ENCODE data around the gene CTCFL.

The CTCFL gene

GRCh38 chr20:57524511-57525176, at the start of gene CTCFL:
CTCFL (minus strand) TSS chr20:57525140; CDS start chr20:57524205, 935 bp downstream.
- no peak within 1 kb of the TSS for H2AFZ ChIP-seq (ENCODE audit: low read depth, low read length)
- peaks cover 18% of the 10 kb centered on the region for H3K27me3 ChIP-seq (ENCODE audit: insufficient read depth, low read length, poor library complexity)
- no peak within 1 kb of the TSS for H3K9ac ChIP-seq (ENCODE audit: low read depth, low read length)
- ATAC-seq (ENCODE audit: insufficient read depth, low read depth) (no peak), DNase-seq (no peak)
- no peak within 1 kb of the TSS for H3K27ac ChIP-seq (ENCODE audit: low read length)
- H3K9me3 ChIP-seq (ENCODE audit: insufficient read depth, low read length, severe bottlenecking) = no peaks in the 10 kb centered on the region
- H4K20me1 ChIP-seq (ENCODE audit: insufficient read depth, low read length) = no peaks in the 10 kb centered on the region
- H3K4me1 ChIP-seq (ENCODE audit: insufficient read depth, low read length) = no peaks in the 10 kb centered on the region
- no peaks in the 10 kb centered on the region for H3K36me3 ChIP-seq (ENCODE audit: insufficient read depth, low read length)
- no peaks in the 10 kb centered on the region for H3K79me2 ChIP-seq (ENCODE audit: insufficient read depth, low read length)
- no peak within 1 kb of the TSS for H3K4me2 ChIP-seq (ENCODE audit: insufficient read depth, low read length)
- TF ChIP-seq EZH2 (IDR thresholded peaks at IDR 0.05; ENCODE audit: borderline replicate concordance, low read depth, low read length, severe bottlenecking) = no peak
- H3K4me3 ChIP-seq (ENCODE audit: low read depth in 1 of 2, low read length in 2 of 2) = no peak within 1 kb of the TSS

GRCh38 chr20:57573894-57574293, 49.0 kb upstream of the CTCFL start:
- H3K9ac ChIP-seq (ENCODE audit: low read depth, low read length) = no peak overlapping the region
- peaks cover 41% of the 10 kb centered on the region for H3K27me3 ChIP-seq (ENCODE audit: insufficient read depth, low read length, poor library complexity)
- H3K9me3 ChIP-seq (ENCODE audit: insufficient read depth, low read length, severe bottlenecking) = no peaks in the 10 kb centered on the region
- ATAC-seq (ENCODE audit: insufficient read depth, low read depth) (no peak; the same call in 2 of the 3 replicates), DNase-seq (peak; percentile 20)
- no peaks in the 10 kb centered on the region for H3K79me2 ChIP-seq (ENCODE audit: insufficient read depth, low read length)
- H3K4me2 ChIP-seq (ENCODE audit: insufficient read depth, low read length) = no peak overlapping the region
- no peak overlapping the region for H3K4me3 ChIP-seq (ENCODE audit: low read depth in 1 of 2, low read length in 2 of 2)
- no peak overlapping the region for H3K27ac ChIP-seq (ENCODE audit: low read length)
- H3K4me1 ChIP-seq (ENCODE audit: insufficient read depth, low read length) = no peaks in the 10 kb centered on the region
- no peaks in the 10 kb centered on the region for H3K36me3 ChIP-seq (ENCODE audit: insufficient read depth, low read length)
- H4K20me1 ChIP-seq (ENCODE audit: insufficient read depth, low read length) = peaks cover 15% of the 10 kb centered on the region
- no peak overlapping the region for H2AFZ ChIP-seq (ENCODE audit: low read depth, low read length)
- TF ChIP-seq EZH2 (IDR thresholded peaks at IDR 0.05; ENCODE audit: borderline replicate concordance, low read depth, low read length, severe bottlenecking) (no peak), CTCF (IDR thresholded peaks at IDR 0.05; ENCODE audit: borderline replicate concordance, extremely low read depth, low read length, poor library complexity, severe bottlenecking) (peak; percentile 56)

- peaks cover 42% of the 10 kb centered on the region for H3K27me3 ChIP-seq (ENCODE audit: insufficient read depth, low read length, poor library complexity)
Observed at GRCh38 chr20:57573242-57573641, 48.3 kb upstream of the CTCFL start.

More at GRCh38 chr20:57573242-57573641, 48.3 kb upstream of the CTCFL start:
- Histone ChIP-seq H2AFZ (ENCODE audit: low read depth, low read length) (no peak overlapping the region), H3K27ac (ENCODE audit: low read length) (no peak overlapping the region), H3K9me3 (ENCODE audit: insufficient read depth, low read length, severe bottlenecking) (no peaks in the 10 kb centered on the region), H3K9ac (ENCODE audit: low read depth, low read length) (no peak overlapping the region), H3K36me3 (ENCODE audit: insufficient read depth, low read length) (no peaks in the 10 kb centered on the region), H4K20me1 (ENCODE audit: insufficient read depth, low read length) (peaks cover 19% of the 10 kb centered on the region), H3K79me2 (ENCODE audit: insufficient read depth, low read length) (no peaks in the 10 kb centered on the region), H3K4me1 (ENCODE audit: insufficient read depth, low read length) (no peaks in the 10 kb centered on the region), H3K4me3 (ENCODE audit: low read depth in 1 of 2, low read length in 2 of 2) (no peak overlapping the region), H3K4me2 (ENCODE audit: insufficient read depth, low read length) (no peak overlapping the region)
- ATAC-seq (ENCODE audit: insufficient read depth, low read depth) (no peak), DNase-seq (no peak)
- TF ChIP-seq CTCF (IDR thresholded peaks at IDR 0.05; ENCODE audit: borderline replicate concordance, extremely low read depth, low read length, poor library complexity, severe bottlenecking) (no peak), EZH2 (IDR thresholded peaks at IDR 0.05; ENCODE audit: borderline replicate concordance, low read depth, low read length, severe bottlenecking) (no peak)

Measured in DND-41 (cell line).